Measurements from ENCODE around the gene DVL1.

DNA sequence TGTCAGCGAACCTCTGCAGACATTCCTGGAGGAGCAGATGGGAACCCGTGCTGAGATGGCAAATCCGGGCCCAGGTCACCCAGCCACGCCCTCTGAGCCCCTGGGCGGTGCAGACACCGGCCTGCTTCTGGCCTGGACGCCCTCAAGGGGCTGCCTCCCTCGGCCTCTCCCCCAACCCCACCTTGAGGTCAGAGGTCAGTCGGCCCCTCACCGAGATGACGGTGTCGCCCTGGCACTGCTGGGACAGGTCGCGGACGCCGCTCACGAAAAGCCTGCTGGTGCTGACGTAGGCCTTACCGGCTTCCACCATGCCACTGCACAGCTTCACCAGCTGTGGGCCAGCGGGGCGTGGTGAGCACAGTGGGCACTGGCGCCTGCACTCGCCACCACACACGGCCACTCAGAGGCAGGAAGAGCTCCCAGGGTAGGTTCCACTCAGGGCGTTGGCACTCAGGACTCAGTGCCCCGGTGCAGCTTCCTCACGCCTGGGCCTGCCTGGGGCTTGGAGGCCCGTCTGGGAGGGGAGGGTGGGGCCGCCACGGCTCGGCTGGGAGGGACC, 46.2 kb downstream of the DVL1 start:
- TF ChIP-seq EP300 (IDR thresholded peaks at IDR 0.05) = no peak
- no peak for TF ChIP-seq POLR2AphosphoS5 (IDR thresholded peaks at IDR 0.05)
